GM12875 (cell line): Measurements from ENCODE around the gene CATSPERZ.

Experiments
- H3K4me3 ChIP-seq: one replicate; pipeline ENCODE4 v1.5.1; 2011; ENCODE audit warnings: low read depth, low read length, control low read depth
- CTCF ChIP-seq: IDR thresholded peaks from 2 replicates; pipeline ENCODE4 v1.5.1; 2011; ENCODE audit warnings: low read depth, mild to moderate bottlenecking, control low read depth, inconsistent platforms, low read length, moderate library complexity, borderline replicate concordance; ENCODE audit not compliant: insufficient read depth

Gene CATSPERZ

GRCh38 chr11:64287676-64288352, 12.3 kb upstream of the CATSPERZ start:
- H3K4me3 ChIP-seq = no peak overlapping the region
- TF ChIP-seq CTCF = no peak

GRCh38 chr11:64288353-64288750, 11.8 kb upstream of the CATSPERZ start:
- TF ChIP-seq CTCF = no peak
- H3K4me3 ChIP-seq = no peak overlapping the region

GRCh38 chr11:64289002-64289564, 11.1 kb upstream of the CATSPERZ start:
- no peak for TF ChIP-seq CTCF

GRCh38 chr11:64290352-64291261, 9.6 kb upstream of the CATSPERZ start:
- H3K4me3 ChIP-seq = no peak overlapping the region

More at GRCh38 chr11:64289002-64289564, 11.1 kb upstream of the CATSPERZ start:
- no peak overlapping the region for H3K4me3 ChIP-seq

GRCh38 chr11:64291262-64291751, 8.9 kb upstream of the CATSPERZ start, which contains the start of gene KCNK4:
Gene KCNK4, plus strand, starts transcription at chr11:64291302. Its CDS starts 1,717 bp downstream, at chr11:64293019.
- H3K4me3 ChIP-seq = no peak within 1 kb of the TSS
- no peak for TF ChIP-seq CTCF

More at GRCh38 chr11:64290352-64291261, 9.6 kb upstream of the CATSPERZ start:
- TF ChIP-seq CTCF = no peak

GRCh38 chr11:64291752-64292459, 8.3 kb upstream of the CATSPERZ start:
- no peak for TF ChIP-seq CTCF
- H3K4me3 ChIP-seq = no peak overlapping the region
